Tibial nerve (tissue), 4 donors: ENCODE measurements around the gene AUTS2.

Experiments used
- CTCF ChIP-seq, 5 experiments: fragments of 200-600 bp in 3 of 5; fragments of 450-650 bp in 2 of 5; sonication (generic) in 3 of 5; IDR thresholded peaks; one replicate each; pipeline ENCODE4 v1.5.1; 2016 to 2019; ENCODE audit warnings: antibody characterized with exemption in 5 of 5, mild to moderate bottlenecking in 3 of 5, moderate library complexity in 2 of 5
- EP300 ChIP-seq, 2 donors: sonication (generic); formaldehyde crosslinking; IDR thresholded peaks; one replicate each; pipeline ENCODE4 v1.6.1; 2017; ENCODE audit warnings: antibody characterized with exemption in 2 of 2, mild to moderate bottlenecking in 1 of 2
- POLR2A ChIP-seq, 2 donors: fragments of 450-650 bp; IDR thresholded peaks; one replicate each; pipeline ENCODE4 v1.6.1; 2017; ENCODE audit warnings: antibody characterized with exemption in 2 of 2, mild to moderate bottlenecking in 2 of 2, moderate library complexity in 2 of 2

GRCh38 chr7:70808876-70809275 lies 1210.6 kb downstream of the AUTS2 start:
- TF ChIP-seq CTCF (IDR thresholded peaks at IDR 0.05), result no peak
- no peak for TF ChIP-seq EP300 (IDR thresholded peaks at IDR 0.05)
- no peak for TF ChIP-seq POLR2A (IDR thresholded peaks at IDR 0.05)
